Measurements from ENCODE around the gene TGM6.
"Not testable (repeated sequence)": the region's sequence is repeated elsewhere in the genome, so short reads cannot be mapped to it uniquely, and the experiment has no call there.

Gene TGM6

DNA sequence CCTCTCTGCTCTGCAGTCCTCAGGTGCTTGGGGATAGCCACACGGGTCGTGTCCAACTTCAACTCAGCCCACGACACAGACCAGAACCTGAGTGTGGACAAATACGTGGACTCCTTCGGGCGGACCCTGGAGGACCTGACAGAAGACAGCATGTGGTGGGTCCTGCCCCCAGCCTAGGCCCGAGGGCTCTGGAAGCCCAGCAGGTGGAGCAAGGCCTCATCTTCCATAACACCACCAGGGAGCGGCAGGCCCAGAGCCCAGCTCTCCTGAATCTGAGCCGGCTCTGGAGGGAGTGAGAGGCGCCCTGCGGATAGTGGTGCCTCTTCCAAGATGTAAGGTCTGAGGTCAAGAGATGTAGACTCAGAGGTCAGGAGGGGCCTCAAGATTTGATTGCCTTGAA, 19.6 kb downstream of the TGM6 start:
- no peak for DNase-seq

DNA sequence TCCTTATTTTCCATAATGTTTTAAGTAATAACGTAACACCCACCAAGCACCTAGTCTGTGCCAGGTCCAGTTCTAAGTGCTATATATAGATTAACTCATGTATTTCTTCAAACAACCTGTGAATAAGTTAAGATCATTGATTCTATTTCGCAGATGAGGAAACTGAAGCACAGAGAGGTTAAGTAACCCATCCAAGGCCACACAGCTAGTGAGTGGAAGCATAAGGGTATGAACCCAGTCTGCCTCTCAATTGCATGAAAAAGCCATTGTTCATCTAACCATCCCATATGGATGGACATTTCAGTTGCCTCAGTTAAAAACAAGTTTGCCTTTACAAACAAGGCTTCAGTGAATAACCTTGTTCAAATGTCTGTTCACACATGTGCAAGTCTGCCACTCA, 20.8 kb downstream of the TGM6 start:
- DNase-seq, result no peak

DNA sequence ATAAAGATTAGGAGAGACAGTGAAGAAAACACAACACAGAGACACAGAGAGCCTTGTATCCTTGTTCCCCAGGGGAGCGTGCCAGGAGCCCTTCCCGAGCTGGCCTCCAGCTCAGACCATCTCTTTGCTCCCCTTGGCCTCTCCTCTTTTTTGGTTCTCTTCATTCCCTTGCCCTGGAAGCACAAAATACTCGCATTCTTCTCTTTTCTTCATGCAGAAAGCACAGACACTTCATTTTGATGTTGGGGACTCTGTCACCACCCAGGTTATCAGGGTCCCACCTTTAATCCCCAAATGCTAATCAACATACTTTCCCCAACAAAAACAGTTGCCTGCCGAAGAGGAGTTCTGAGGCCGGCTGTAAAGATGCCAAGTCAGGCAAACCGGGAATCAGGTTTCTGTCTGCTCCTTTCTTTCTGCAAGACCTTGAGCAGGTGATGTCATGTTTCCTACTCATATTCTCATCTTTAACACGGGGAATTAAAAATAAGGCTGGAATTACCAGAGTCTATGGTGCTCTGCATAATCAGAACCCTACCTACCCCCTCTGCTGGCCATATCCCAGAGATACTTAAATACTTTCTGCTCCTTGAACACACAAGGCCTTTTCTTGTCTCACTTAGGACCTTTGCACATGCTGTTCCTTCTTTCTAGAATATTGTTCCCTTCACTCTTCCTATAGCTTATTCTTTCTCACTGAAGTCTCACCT, 21.7 kb downstream of the TGM6 start:
- DNase-seq, result no peak

DNA sequence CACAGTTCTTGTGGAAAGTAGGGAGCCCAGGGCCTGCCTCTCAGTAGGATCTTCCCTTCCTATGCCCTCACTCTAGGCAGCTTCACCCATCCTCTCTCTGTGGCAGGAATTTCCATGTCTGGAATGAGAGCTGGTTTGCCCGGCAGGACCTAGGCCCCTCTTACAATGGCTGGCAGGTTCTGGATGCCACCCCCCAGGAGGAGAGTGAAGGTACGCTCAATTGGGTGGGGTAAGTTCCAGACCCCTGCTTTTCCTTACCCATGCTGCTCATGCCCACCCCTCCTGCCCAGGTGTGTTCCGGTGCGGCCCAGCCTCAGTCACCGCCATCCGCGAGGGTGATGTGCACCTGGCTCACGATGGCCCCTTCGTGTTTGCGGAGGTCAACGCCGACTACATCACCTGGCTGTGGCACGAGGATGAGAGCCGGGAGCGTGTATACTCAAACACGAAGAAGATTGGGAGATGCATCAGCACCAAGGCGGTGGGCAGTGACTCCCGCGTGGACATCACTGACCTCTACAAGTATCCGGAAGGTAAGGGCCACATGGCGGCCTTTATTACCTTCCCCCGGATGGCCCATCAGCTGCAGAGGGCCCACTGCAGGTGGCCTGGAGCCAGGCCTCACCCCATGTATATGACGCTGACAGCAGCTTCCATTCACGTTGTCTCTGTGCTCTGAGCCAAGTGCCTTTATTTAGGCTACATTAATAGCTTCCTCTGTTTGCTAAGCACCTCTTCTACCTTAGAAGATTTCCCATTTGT, 22.8 kb downstream of the TGM6 start:
- DNase-seq, result no peak

DNA sequence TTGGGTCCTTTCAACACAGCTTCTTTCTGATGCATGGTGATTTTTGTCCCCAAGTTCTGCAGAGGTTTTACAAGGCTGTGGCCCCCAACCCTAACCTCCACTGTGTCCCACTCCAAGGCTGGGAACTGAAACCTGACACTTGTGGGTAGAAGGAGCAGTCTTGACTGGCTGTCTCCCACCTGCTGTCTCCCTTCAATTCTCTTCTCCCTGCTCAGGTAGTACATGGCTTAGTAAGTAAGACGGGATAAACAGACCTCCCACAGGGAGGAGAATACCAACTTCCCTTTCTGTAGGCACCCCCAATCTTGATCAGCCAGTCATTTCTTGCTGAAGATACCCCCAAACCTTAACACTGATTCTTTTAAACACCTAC, 25.0 kb downstream of the TGM6 start:
- no peak for DNase-seq

DNA sequence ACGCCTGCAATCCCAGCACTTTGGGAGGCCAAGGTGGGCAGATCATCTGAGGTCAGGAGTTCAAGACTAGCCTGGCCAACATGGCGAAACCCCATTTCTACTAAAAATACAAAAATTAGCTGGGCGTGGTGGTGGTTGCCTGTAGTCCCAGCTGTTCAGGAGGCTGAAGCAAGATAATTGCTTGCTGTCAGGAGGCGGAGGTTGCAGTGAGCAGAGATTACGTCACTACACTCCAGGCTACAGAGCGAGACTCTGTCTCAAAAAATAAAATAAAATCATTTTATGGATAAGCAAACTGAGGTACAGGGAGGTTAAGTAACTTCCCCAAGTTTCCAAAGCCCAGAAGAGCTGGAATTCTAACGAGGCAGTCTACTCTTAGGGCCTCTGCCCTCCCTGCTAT, 26.7 kb downstream of the TGM6 start:
- DNase-seq, result not testable (repeated sequence)

DNA sequence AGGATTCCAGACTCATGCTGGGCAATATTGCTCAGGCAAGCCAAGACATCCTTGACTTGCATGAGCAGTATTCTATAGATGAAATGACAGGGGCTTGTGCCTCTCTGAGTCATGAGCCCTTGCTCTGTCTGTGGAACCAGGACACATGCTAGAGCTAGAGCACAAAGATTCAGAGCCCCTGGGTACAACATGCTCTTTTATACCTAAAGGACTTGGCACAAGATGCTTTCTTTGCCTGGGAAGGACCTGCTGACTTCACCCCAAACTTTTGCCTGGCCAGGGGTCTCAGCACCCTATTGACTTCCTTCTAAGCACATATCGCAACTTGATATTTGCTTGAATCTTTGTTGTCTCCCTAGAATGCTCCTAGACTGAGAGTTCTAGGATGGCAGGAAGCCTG, 27.4 kb downstream of the TGM6 start:
- no peak for DNase-seq

DNA sequence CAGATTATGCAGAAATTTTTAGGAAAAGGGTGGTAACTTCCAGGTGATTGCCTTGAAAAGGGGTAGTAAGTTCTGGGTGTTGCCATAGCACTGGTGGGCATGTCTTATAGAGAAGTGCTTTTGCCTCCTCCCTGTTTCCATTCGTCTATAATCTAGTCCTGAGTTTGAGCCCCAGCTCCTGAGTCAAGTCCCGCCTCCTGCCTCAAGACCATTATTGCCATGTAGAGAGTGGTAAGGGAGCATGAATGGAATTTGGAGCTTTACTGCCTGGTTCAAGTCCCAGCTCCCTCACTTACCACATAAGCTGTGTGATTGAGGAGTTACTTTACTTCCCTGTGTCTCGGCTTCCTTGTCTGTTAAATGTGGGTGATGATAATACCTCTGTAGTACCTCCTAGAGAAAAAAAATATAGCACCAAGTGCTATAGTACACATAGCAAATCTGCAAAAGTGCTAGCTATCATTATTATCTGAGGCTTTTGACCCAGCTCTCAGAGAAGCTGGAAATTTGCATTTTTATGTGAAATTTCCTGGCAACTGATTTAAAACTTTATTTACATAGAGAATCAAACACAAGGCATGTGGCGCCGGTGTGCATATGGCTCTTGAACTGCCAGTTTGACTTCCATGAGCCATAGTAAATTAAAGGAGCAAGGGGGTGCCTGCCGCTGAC, 36.0 kb downstream of the TGM6 start:
- no peak for DNase-seq

DNA sequence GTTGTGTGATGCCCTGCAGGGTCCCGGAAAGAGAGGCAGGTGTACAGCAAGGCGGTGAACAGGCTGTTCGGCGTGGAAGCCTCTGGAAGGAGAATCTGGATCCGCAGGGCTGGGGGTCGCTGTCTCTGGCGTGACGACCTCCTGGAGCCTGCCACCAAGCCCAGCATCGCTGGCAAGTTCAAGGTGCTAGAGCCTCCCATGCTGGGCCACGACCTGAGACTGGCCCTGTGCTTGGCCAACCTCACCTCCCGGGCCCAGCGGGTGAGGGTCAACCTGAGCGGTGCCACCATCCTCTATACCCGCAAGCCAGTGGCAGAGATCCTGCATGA, 36.5 kb downstream of the TGM6 start:
- DNase-seq, result no peak

DNA sequence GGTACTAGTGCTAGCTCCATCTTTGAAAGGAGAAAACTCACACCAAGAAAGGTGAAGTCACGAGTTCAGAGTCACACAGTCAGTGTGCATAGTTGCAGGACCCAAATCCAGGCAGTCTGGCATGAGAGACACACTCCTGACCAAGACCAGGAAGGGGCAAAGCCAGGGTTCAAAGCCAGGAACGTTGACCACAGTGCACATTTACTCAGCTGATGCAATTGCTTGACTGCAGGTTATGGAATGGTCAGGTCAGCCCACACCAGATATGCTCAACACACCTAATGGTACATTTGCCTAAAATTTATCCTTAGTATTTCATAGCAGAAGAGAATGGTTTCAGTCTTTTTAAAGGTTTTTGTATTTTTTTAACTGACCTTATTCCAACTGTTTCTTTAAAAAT, 37.7 kb downstream of the TGM6 start:
- no peak for DNase-seq

DNA sequence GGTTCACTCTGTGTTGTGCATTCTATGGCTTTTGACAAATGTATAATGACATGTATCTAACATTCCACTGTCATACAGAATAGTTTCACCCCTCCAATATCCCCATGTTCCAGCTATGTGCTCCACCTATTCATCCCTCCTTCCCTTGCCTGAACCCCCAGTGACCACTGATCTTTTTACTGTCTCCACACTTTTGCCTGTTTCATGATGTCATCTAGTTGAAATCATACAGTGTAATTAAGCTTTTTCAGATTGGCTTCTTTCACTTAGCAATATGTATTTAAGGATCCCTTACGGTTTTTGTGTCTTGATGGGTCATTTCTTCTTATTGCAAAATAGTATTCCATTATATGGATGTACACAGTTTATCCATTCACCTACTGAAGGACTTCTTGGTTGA, 39.8 kb downstream of the TGM6 start:
- no peak for DNase-seq

DNA sequence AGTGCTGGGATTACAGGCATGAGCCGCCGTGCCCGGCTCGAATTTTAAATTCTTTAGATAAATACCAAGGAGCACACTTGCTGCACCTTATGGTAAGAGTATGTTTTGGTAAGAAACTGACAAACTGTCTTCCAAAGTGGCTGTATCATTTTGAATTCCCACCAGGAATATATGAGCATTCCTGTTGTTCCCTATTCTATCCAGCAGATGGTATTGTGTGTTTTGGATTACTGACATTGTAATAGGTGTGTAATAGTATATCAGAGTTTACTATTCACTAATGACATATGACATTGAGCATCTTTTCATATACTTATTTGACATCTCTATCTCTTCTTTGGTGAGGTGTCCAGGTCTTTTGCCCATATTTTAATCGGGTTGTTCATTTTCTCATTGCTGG, 40.5 kb downstream of the TGM6 start:
- no peak for DNase-seq

DNA sequence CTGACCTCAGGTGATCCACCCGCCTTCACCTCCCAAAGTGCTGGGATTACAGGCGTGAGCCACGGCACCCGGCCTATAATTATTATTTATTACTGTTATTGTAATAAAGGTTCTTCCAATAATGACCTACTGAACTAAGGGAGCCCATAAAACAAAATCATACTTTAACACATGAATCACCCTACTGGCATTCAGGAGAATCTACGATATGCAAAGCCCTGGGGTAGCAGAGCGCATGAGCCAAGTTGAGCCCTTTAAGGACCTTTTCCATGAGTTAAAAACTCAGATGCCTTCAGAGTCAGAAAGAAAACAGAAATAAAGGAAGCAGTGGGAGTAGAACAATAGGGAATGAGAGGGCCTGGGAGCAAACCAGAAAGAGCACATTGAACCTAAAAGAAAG, 48.4 kb downstream of the TGM6 start:
- no peak for DNase-seq

DNA sequence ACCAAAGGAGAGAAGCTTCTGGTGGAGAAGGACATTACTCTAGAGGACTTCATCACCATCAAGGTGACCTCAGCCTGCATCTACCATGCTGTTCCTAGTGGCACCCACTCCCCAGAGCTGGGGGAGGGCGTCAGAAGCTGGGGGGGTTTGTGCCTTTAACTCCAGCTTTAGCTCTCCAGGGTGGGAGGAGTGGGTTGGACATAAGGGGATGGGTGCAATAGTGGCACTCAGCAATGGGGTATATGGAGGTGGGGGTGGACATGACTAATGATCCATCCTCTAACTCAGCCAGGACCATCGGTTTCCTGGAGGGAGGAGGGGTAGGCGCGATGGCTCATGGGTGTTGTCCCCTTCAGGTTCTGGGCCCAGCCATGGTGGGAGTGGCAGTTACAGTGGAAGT, 49.8 kb downstream of the TGM6 start:
- DNase-seq, result no peak

DNA sequence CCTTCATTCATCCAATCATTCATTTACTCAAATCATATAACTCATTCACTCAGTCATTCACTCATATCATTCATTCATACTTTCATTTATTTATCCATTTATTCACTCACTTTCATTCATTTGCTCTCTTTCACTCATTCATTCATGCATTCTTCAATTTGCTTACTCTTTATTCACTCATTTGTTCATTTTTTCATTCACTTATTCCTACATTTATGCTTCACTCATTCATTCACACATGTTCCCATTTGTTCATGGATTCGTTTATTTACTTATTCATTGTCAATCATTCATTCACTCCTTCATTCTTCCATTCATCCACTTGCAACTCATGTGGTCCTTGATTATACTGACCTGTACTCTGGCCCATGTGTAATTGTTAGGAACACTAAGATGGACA, 50.5 kb downstream of the TGM6 start:
- DNase-seq, result no peak

DNA sequence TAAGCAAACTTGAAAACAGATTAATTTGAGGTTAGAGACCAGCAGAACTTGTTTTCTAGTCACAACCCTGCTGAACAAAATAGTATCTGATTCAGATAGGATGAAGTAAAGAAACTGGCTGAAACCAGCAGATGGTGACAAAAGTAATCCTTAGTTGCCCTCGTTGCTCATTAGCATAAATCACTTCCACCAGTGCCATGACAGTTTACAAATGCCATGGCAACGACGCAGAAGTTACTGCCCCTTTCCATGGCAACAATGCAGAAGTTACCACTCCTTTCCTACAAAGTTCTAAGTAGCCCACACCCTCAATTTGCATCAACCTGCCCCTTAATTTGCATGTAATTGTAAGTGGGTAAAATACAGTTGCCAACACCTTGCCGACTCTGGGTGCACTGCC, 66.1 kb downstream of the TGM6 start:
- no peak for DNase-seq

DNA sequence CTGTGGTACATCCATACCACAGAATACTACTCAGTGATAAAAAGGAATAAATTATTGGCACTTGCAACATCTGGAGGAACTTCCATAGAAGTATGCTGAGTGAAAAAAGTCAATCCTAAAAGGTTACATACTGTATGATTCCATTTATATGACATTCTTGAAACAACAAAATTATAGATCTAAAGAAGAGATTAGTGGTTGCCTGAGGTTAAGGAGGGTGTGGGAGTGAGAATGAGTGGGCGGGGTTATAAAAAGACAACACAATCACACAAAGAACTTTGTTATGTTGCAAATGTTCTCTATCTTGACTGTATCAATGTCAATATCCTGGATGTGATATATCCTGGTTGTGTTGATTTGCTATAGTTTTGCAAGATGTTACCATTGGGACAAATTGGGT, 68.7 kb downstream of the TGM6 start:
- DNase-seq, result no peak

DNA sequence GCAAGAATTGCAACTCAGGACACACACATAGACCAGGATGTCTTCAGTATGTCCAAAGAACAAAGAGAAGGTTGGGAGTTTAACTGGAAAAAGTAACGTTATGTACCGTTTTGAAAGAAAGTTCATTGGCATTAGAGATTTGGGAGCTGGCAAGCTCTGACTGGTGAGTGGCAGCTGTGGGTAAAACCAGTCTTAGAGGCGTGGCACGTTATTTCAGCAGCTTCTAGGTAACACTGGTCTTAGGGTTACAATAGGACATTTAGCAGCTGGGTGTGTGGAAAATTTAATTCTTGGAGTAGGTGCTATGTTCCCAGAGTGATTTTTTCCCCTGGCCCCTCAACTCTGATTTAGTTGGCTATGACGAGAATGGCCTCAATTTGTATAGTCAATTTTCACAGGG, 70.7 kb downstream of the TGM6 start:
- no peak for DNase-seq

DNA sequence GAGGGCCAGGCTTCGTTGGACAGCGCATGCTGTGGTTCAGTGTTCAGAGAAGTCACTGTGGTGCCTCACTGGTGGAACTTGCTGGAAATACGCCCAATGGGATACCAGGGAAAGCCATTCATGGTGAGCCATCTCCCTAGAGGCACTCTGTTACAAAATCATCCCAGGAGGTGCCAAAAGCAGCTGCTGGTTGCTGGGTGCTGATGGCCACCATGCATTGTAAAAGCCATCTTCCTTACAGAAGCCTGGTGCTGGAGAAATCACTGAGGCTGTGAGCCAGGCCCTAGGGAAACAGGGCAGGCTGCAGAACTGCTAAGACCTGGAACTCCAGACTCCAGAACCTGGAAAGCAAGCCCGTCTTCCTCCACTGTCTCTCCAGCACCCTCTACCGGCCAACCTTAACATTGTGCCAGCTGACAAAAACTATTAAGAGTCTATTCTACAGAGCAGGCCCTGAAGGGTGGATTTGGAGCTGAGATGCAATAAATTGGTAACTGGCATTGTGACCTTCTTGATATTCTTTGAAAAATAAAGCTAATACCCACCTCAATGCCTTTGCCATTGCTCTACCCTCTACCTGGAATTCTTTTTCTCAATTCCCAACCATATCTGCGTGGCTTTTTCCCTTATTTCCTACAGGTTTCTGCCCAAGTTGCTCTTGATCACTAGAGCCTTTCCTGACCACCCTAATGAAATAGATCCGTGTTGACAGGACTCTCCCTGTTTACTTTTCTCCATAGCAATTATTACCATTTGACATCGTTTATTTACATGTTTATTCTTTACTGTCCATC, 71.4 kb downstream of the TGM6 start:
- DNase-seq, result peak; percentile 74

DNA sequence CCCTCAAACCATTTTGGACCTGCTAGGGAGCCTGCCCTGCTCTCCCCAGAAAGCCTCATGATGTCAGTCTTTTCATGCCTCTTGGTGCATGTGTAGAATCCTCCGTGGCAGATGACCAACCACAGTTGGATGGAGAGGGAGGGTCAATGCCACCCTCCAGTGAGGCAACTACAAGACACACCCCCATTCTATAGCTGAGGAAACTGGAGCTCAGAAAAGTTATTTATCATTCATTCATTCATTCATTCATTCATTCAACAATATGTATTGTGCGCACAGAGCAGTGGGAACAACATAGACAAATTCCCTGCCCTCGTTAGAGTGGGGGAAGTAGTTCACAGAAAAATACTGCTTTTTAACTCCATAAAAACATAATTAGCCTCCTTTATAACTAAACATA, 73.1 kb downstream of the TGM6 start:
- DNase-seq, result no peak

DNA sequence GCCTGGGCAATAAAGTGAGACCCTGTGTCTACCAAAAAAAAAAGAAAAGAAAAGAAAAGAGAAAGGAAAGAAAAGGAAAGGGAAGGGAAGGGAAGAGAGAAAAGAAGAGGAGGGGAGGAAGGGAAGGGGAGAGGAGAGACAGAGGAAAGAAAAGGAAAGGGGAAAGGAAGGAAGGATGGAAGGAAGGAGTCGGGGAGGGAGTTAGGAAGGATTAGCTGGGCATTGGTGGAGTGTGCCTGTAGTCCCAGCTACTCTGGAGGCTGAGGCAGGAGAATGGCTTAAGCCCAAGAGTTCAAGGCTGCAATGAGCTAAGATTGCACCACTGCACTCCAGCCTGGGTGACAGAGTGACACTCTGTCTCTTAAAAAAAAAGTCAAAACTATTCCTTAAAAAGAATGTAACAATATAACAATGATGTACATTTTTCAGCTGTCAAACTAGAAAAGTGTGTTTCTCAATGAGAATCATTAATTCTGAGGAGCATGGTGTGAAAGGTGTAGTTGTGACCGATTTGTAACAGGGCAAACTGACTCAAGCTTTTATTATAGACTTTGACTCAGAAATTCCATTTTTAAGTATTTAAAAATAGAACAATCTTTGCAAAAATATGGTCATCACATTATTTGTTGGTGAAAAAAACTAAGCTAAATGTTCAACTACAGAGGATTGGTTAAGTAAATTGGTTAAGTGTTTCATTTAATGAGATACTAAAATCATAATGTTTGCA, 75.2 kb downstream of the TGM6 start:
- no peak for DNase-seq

DNA sequence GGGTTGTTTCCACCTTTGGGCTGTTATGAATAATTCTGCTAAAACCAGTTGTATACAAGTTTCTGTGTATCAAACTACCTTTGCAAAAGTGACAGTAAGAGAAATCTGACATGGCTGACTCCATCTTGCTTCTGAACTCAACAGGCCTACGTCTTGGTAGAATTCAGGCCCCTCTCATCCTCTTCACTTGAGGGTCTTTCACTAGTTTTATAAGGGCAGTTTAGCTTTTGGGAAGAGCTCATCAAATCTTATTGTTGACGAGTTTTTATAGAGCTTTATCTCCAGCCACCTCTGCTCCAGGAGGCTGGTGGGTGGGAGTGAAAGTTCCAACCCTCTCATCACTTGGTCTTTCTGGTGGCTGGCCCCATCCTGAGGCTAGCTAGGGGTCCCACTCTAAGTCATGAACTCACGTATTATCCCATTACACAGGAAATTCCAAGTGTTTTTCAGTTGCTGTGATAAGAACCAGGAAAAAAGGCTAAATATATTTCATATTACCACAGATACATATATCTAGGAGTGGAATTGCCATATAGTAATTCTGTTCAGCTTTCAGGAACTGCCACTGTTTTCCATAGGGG, 78.3 kb downstream of the TGM6 start:
- no peak for DNase-seq

All from NCI-H2029 treated with DMSO at 0.1 percent for 48 hours (cell line).